Islet precursor cell (in vitro differentiated cells): ENCODE results near the gene KRTAP17-1.

Experiments
- DNase-seq: peaks from one replicate; pipeline ENCODE4 v3.0.0-alpha.2; 2018

The KRTAP17-1 gene

GRCh38 chr17:41332239-41332638 is 16.7 kb upstream of the KRTAP17-1 start:
- DNase-seq, result peak; percentile 55

- peak; percentile 38 for DNase-seq
These were observed 16.1 kb upstream of the KRTAP17-1 start for GRCh38 chr17:41331606-41332005.

GRCh38 chr17:41329279-41329948 is 13.9 kb upstream of the KRTAP17-1 start:
- peak; percentile 89 for DNase-seq

GRCh38 chr17:41328207-41328606 is 12.7 kb upstream of the KRTAP17-1 start:
- DNase-seq, result peak; percentile 49

- peak; percentile 51 for DNase-seq
These were observed 12.1 kb upstream of the KRTAP17-1 start for GRCh38 chr17:41327411-41328120.

GRCh38 chr17:41326173-41327145 is 10.9 kb upstream of the KRTAP17-1 start:
- DNase-seq, result peak; percentile 51

GRCh38 chr17:41325611-41326010 is 10.1 kb upstream of the KRTAP17-1 start:
- DNase-seq, result peak; percentile 42

GRCh38 chr17:41325126-41325525 is 9.6 kb upstream of the KRTAP17-1 start:
- peak; percentile 43 for DNase-seq

GRCh38 chr17:41324180-41325075 is 8.9 kb upstream of the KRTAP17-1 start:
- peak; percentile 75 for DNase-seq

GRCh38 chr17:41322903-41323895 is 7.7 kb upstream of the KRTAP17-1 start:
- DNase-seq, result peak; percentile 90

- DNase-seq, result peak; percentile 46
These were observed 6.8 kb upstream of the KRTAP17-1 start for GRCh38 chr17:41322094-41322902.

GRCh38 chr17:41318231-41318630 is 2.7 kb upstream of the KRTAP17-1 start:
- peak; percentile 13 for DNase-seq

GRCh38 chr17:41315814-41316445 is 420 bp upstream of the KRTAP17-1 start:
- DNase-seq, result peak; percentile 40

- no peak for DNase-seq
These were observed 4.4 kb downstream of the KRTAP17-1 start for GRCh38 chr17:41311111-41311510.

- no peak for DNase-seq
These were observed 6.6 kb downstream of the KRTAP17-1 start, which contains the start of gene KRTAP16-1 for GRCh38 chr17:41308918-41309359. Gene KRTAP16-1 (minus strand): TSS chr17:41309309. CDS start chr17:41309253, 56 bp downstream.

GRCh38 chr17:41308251-41308917 is 7.1 kb downstream of the KRTAP17-1 start:
- DNase-seq, result no peak

GRCh38 chr17:41307647-41308046 is 7.9 kb downstream of the KRTAP17-1 start:
- DNase-seq, result peak; percentile 49

GRCh38 chr17:41304091-41304490 is 11.4 kb downstream of the KRTAP17-1 start:
- DNase-seq, result no peak

GRCh38 chr17:41302981-41303380 is 12.5 kb downstream of the KRTAP17-1 start:
- no peak for DNase-seq
